ENCODE data around the gene ATP1A2.

The ATP1A2 gene

DNA sequence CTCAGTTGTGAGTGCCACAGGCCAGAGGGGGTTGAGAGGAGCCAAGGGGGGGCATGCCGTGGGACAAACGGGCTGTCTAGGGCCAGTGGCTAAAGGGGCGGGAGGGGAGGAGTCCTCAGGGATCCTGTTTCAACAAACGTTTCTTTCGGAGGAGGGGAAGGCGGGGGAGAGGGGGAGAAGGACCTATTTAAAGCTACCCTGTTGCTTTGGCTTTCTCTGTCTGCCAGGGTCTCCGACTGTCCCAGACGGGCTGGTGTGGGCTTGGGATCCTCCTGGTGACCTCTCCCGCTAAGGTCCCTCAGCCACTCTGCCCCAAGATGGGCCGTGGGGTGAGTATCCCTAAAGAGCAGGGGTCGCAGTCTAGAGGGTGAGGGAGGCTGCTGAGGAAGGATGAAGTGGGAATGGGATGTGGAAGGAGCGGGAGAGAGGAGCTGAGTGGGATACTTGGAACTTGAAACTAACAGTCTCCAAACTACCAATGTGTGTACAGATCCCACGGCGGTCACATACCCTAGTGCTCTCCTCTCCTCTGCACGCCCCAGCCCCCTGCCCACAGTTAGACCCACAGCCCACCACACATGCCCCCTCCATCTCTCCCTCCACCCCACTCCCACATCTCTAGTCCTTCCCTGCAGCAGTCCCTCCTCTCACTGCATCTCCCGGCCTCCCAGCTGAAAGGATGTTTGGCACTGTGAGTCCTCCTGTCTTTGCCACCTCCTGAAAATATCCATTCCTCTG lies at the start of gene ATP1A2:
Gene ATP1A2 (plus strand): TSS at position 215 of the 738 bp plus-strand sequence. CDS start 103 bp downstream, at position 318.
- no peak for DNase-seq

DNA sequence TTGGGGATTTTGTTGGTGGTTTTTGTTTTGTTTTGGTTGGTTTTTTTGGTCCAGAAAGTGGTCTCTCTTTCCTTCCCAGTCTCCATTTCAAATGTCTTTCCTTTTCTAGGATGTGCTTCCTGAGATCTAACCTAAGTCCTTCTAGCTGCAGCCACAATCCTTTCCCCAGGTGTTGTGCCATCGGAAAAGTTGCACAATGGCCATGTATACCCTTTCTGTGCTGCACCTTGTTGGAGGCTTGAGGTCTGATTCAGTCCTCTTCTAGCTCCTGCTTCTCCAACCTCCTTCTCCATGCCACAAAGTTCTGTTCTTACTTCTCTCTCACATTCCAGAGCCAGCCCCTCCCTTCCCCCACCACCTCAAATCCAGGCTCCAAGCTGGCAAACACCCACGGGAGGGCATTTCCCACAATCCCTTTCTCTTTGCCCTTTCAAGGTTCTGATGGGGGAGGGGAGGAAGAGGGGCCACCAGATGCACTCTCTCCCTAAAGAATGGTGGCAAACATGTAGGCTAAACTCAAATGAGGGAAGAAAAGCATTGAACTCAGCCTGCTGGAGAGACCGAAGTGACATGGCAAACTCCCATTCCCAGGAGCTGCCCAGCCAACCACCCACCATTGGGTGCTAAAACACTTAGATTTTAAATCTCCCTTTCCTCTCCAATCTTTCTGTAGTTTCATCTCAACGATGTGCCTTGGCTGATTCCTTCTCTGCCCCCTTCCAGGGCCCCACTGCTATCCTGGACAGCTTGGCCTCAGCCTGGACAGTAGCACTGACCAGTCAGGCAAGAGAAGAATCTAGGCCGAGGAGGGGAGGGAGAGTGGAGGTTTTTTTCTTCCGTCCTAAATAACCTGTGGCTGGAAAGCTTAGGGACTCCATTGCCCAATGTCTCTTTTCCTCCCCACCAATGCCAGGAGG lies 48.5 kb upstream of the ATP1A2 start:
- DNase-seq: no peak

DNA sequence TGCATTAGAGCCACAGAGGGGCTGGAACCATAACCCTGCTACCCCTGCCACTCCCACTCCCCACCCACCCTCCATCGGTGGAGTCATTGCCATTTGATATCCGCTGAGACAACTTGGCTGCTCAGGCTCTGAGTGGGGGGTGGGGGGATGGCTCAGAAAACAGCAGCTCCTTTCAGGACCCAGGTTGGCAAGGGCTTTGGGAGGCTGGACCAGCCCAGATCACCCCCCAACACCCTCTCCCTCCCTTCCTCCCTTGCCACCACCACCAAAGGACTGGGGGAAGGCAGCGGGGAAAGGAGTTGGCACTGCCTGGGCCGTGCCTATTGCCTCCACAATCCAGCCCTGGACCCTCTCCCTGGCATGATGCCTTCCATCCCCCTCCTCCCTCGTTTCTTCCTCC lies 47.3 kb upstream of the ATP1A2 start:
- no peak for DNase-seq

DNA sequence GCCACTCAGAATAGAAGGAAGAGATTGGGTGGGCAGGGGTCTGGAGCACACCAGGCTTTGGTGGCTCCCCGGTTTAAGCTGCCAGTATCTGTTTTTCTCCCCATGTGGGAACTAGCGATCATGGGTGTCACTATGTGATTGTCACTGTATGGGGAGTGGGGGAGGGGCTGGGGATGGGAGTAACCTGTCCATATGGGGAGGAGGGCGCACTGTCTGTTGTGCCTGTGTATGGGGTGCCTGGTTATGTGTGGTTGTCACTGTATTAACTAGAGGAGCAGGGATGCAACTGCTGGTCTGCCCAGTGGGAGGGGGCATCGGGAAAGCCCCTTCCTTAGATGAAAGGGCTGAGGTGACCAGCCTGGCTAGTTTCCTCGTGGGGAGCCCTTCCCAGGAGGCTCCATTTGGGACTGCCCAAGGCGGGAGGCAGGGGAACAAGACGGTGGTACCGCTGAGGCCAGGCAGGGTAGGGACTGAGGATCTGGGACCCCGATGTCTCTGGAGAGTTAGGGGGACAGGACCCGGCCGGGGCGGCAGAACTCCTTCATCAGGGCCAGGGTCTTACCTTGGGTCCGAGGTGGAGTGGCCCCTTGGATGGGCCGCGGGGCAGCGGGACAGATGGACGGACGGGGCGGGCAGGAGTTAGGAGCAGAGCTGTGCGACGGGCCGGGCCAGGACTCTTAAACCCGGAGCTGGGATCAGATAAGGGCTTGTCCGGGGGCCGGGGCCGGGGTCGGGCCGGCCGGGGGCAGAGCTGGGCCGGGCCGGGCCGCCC lies 45.9 kb upstream of the ATP1A2 start, which contains the start of gene KCNJ10:
Gene KCNJ10 (minus strand): TSS at position 701 of the 772 bp plus-strand sequence. CDS start 27,628 bp downstream, outside the sequence.
- DNase-seq: no peak

DNA sequence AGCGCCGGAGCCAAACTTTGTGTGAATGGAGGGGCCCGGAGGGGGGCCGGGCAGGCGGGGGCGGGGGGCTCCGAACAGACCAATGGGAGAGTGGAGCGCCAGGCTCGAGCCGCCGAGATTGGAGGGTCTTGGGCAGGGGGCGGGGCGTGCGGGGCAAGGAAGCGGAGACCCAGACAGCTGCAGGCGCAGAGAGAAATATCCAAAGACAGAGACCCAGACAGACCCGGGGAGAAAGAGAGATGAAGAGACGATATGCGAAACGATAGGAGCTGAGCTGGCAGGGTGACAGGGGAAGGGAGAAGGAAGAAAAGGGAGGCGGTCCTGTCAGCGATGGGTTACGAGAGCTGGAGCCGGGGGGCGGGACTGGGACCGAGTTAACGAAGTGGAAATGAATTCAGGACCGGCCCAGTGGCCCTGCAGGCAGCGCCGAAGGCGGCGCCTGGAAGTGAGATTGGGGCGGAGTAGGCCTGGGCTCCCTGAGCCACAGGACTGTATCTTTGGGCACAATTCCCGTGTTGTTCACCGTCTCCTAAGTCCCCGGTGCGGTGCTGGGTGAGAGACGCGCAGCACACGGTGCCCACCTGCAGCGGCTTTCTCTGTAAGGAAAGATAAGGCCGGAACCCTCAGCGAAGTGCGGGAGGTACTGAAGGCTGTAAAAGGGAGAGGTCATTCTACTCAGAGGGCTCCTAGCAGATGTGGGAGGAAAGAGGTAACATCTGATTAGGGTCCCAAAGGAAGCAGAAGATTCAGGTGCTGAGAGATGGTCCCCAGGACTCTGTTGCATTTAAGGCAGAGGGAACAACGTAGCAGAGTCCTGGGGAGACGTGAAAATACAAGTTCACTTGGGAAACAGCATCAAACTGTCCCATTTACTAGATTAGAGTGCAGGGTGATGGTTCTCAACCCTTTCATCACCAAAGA lies 45.1 kb upstream of the ATP1A2 start:
- DNase-seq: peak; percentile 66

DNA sequence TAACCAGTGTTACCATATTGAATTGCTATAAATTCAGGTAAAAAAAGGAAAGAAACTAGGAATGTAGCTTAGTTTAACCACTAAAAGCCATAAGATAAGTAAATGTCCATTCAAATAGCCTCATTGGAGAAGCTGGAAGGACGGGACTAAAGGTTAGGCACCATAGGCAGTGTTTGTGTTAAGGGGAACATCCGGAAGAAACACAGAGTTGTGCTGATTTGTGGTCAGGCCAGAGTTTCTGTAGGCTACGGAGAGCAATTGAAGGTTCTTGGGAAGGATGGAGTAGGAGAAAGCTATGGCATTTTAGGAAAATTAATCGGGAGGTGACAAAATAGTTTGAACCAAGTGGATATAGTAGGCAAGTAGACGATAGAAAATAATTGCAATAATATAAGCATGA lies 44.3 kb upstream of the ATP1A2 start:
- DNase-seq: no peak

DNA sequence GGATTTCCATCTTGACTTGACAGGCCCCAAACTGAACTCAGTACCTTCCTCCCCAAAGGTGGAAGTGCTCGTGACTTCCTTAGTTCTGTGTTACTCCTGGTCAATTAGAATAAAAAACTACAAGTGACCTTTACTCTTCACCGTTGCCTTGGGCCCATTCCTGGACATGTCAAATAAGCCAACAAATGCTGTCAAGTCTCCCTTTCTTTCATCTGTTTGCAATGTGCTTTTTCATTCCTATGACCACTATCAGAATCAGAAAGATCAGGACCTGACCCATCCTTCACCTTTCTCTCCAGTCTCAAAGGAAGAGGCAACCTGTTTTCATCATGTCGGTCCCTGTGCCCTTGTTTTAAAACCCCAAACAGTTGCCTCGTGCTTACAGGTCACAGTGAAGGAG lies 40.7 kb upstream of the ATP1A2 start:
- no peak for DNase-seq

DNA sequence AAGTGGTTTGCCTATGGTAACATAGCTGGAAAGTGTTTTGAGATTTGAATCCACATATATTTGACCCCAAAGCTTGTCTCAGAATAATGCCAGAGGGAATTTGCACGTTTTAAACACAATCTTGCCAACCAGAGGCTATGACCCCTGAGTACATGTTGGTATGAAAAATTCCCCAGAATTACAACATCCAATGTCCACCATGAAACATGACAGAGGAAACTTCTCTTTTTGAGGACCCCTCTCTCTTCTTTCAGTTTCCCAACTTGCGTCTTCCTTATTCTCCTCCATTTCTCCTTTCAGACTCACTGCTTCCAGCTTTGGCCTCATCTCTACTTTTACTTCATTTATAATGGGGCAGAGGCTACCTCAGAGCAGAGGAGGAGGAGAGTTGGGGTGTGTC lies 39.7 kb upstream of the ATP1A2 start:
- no peak for DNase-seq

DNA sequence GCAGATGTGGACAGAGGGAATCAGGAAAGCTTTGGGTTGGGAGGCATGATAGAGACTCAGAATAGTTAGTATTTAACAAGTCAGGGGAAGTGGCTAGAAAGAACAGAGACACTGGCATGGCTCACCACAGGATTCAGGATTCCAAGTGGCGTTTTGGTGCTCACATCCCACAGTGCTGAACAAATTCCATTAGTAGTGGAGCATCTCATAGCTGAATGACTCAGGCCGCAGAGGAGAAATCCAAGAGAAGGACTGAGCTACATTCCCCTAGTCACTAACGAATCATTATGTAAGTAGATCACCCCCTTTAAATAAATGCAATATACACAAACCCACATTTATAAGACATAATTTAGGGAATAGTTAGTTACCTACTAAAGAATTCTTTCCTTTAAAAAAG lies 39.3 kb upstream of the ATP1A2 start:
- DNase-seq: no peak

DNA sequence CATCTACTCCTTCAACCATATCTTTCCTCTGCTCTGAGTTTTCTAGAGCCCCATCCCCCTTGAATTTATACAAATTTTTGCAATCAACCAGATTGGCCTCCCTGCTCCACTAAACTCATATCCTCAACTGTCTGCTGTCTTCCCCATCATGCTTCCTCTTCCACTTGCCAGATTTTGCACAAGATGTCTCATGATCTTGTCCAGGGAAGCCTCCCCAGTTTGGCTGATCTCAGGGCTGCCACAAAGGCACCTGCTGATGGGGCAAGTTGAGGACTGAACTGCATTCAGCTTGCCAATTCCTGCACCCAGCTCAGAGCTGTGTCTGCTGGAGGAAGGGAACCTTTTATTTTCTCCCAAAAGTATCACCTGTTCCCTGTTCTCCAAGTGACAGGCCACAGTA lies 38.1 kb upstream of the ATP1A2 start:
- DNase-seq: no peak

DNA sequence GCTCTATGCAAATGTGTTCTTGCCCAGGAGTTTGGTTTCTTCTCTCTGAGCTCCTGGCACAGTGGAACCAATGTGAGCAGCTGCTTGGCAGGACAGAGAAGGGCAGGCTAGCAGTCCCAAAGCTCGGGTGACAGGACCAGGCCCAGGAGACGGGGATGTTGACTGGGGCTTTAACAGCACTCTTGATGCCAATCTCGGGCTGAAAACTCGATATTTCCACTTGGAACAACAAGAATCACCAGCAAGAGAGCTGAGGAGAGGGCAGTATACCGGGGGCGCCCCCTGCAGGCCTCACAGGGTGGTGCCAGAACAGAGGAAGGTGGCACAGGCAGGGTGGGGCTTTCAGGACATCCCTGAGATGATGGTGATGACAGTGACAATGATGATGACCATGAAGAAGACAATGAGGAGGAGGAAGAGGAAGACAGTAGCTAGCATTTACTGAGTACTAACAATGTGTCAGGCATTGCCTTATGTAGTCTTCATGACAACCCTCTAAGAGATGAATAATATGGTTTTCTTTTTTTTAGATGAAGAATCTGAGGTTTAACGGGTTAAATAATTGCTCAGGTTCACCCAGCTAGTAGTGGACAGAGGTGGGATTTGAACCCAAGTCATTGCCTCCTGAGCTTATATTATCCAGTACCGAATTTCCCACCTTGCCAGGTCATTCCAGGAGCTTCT lies 36.9 kb upstream of the ATP1A2 start:
- peak; percentile 20 for DNase-seq

DNA sequence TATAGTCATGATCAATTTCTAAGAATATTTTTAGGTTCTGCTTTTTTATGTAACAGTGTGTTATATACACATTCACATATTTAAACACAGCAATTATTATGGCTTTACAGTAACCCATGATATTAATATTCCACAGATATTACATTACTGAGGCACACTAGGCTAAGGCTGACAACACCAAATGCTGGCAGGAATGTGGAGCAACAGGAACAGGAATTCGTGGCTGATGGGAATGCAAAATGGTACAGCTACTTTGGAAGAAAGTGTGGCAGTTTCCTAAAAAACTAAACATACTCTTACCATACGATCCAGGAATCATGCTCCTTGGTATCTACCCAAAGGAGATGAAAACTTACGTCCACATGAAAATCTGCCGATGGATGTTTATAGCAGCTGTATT lies 36.1 kb upstream of the ATP1A2 start:
- DNase-seq: no peak

DNA sequence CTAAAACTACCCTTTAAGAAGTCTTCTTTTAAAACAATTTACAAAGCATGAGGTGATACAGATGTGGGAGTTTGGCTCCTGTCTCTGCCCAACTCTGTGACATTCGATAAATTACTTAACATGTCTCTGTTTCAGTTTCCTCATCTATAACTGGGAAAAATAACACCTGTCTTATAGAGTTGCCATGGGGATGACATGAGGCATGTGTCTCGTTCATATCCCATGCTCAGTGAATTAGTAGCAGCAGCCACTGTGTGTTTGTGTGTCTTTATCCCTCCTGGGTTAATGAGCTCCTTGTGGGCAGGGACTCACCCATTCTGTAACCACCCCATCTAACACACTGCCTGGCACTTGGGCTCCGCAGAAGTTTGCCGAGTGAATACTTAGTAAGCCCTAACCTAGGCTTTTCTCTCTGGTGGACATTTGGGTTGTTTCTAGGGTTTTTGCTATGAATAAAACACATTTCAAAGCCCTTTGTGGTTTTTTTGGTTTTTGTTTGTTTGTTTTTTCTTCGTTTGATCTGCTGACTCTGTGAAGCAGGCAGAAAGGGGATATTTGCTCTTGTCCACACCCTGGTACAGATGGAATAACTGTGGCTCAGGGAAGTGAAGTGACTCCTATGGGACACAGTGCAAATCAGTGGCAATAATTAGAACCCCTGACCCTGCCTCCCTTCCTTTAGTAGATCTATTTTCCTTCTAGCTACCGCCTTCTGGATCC lies 35.0 kb upstream of the ATP1A2 start:
- no peak for DNase-seq

DNA sequence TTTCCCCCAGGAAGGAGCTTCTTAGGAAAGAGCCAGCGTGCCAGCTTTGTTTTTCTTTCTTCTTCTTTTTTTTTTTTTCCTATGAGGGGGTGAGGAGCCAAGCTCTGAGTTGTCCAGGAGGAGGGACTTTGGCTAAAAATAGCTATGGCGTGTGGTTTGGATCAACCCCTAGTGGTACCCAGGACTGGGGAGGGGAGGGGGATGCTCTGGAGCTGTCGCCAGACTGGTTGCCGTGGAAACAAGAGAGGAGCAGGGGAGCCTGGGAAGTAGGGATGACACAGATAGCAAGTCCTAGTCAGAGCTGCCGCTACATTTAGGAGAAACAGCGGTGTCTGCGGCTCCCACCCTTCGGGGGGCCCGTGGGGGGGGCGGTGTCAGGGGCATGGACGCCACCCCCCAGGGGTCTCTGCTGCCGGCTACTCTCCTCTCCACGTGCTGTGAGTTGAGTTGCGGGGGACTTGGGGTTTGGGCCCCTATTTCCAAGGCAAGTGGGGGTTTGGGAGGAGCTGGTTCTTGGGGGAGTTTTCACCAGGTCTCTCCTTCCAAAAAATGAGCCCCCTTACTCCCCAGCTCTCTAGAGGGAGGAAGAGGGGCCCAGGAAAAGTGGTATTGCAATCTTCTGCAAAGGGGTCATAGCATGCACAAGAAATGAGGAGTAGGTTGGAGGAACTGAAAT lies 34.2 kb upstream of the ATP1A2 start, which contains the start of gene KCNJ9:
Gene KCNJ9 (plus strand): TSS at position 278 of the 676 bp plus-strand sequence. CDS start 2,493 bp downstream, outside the sequence.
- no peak for DNase-seq

DNA sequence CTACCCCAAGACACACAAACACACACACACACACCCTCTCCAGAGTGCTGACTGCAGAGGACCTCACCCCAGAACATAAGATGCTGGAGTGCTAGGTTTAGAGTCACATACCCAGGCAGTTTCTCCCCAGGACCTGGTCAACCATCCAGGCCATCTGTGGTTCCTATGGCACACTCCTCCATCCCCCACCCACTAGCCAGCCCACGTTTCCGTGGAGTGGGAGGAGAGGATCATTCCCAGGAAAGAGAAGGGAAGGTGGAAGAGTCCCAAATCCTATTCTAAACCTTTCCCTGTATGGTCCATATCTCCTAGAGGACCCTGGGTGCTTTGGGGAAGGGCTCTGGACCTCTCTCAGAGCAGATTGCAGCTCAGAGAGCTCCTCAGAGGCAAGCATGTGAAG lies 33.1 kb upstream of the ATP1A2 start:
- DNase-seq: no peak

DNA sequence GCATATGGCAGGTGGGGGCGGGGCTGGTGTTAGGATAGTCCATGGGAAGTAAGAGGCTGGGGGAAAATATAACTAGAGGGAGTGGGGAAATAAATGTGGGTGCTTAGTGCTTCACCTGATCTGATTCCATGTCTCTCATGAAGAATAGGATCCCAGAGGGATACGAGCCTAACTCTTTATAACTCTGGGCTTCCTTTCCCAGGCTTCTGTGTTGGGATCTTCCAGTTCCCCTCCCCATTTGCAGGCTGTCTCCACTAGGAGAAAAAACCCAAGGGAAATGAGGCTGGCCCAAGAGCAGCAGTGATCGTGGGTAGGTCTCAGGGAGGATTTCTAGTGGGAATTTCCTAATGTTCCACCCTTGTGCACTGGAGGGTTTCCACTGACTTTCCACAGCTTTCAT lies 32.6 kb upstream of the ATP1A2 start:
- DNase-seq: no peak

DNA sequence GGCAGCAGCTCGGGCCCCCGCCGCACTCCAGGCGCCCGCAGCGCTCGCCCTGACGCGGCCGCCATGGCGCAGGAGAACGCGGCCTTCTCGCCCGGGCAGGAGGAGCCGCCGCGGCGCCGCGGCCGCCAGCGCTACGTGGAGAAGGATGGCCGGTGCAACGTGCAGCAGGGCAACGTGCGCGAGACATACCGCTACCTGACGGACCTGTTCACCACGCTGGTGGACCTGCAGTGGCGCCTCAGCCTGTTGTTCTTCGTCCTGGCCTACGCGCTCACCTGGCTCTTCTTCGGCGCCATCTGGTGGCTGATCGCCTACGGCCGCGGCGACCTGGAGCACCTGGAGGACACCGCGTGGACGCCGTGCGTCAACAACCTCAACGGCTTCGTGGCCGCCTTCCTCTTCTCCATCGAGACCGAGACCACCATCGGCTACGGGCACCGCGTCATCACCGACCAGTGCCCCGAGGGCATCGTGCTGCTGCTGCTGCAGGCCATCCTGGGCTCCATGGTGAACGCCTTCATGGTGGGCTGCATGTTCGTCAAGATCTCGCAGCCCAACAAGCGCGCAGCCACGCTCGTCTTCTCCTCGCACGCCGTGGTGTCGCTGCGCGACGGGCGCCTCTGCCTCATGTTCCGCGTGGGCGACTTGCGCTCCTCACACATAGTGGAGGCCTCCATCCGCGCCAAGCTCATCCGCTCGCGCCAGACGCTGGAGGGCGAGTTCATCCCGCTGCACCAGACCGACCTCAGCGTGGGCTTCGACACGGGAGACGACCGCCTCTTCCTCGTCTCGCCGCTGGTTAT lies 31.4 kb upstream of the ATP1A2 start:
- no peak for DNase-seq

DNA sequence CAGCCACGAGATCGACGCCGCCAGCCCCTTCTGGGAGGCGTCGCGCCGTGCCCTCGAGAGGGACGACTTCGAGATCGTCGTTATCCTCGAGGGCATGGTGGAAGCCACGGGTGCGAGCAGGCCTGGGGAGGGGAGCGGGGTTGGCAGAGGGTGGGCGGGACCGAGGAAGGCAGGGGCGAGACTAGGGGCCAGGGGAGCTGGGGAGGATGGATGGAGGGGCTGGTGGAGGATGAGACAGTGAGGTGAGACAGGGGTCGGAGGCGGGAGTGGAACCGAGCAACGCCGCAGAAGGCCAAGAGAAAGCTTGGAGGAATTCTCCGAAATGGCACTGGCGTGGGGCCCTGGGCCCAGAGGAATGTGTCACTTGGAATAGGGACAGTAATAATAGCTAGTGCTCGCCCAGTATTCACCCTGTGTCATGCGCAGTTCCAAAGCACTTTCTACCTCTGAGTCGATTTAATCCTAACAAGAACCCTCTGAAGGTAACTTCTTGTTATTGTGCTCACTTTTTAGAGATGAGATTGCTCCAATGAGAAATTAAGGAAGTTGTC lies 30.7 kb upstream of the ATP1A2 start:
- DNase-seq: no peak

Data from NCI-H226 (cell line).